Hematopoietic multipotent progenitor cell treated with erythropoietin and hydrocortisone succinate and interleukin-3 and kit ligand, for 15 days (in vitro differentiated cells): ENCODE data around the gene RDH13.
"Not testable (repeated sequence)": the region's sequence is repeated elsewhere in the genome, so short reads cannot be mapped to it uniquely, and the experiment has no call there.

Experiments
- DNase-seq: peaks from one replicate; pipeline ENCODE4 v3.0.0-alpha.2; 2015; ENCODE audit warnings: low spot score

Gene RDH13

GRCh38 chr19:55044286-55044685 lies 18.7 kb downstream of the RDH13 start:
- DNase-seq = no peak

- DNase-seq = no peak
Measured at GRCh38 chr19:55042688-55043087, 20.3 kb downstream of the RDH13 start.

GRCh38 chr19:55042344-55042678 lies 20.6 kb downstream of the RDH13 start:
- DNase-seq = no peak

- DNase-seq = no peak
Measured at GRCh38 chr19:55041627-55042343, 21.2 kb downstream of the RDH13 start.

GRCh38 chr19:55041244-55041626 lies 21.7 kb downstream of the RDH13 start:
- no peak for DNase-seq

- DNase-seq = not testable (repeated sequence)
Measured at GRCh38 chr19:55040654-55041053, 22.3 kb downstream of the RDH13 start.

- not testable (repeated sequence) for DNase-seq
Measured at GRCh38 chr19:55037603-55038002, 25.3 kb downstream of the RDH13 start.

DNA sequence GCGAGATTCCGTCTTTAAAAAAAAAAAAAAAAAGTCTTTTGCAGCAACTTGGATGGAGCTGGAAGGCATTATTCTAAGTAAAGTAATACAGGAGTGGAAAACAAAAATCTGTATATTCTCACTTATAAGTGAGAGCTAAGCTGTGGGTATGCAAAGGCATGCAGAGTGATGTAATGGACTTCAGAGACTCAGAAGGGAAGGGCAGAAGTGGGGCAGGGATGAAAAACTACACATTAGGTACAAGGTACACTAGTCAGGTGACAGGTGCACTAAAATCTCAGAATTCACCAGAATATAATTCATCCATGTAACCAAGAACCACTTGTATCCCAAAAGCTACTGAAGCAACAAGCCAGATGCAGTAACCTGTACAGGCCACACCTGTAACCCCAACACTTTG lies 26.9 kb downstream of the RDH13 start:
- DNase-seq = no peak

- DNase-seq = no peak
Measured at GRCh38 chr19:55034751-55035150, 28.2 kb downstream of the RDH13 start.

DNA sequence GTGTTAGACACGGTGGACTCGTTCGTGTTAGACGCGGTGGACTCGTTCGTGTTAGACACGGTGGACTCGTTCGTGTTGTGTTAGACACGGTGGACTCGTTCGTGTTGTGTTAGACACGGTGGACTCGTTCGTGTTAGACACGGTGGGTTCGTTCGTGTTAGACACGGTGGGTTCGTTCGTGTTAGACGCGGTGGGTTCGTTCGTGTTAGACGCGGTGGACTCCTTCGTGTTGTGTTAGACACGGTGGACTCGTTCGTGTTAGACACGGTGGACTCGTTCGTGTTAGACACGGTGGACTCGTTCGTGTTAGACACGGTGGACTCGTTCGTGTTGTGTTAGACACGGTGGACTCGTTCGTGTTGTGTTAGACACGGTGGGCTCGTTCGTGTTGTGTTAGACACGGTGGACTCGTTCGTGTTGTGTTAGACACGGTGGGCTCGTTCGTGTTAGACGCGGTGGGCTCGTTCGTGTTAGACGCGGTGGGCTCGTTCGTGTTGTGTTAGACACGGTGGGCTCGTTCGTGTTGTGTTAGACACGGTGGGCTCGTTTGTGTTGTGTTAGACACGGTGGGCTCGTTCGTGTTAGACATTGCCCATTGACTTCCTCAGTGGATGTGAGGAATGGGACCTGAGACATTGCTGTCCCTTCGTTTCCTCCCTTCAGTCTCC lies 29.8 kb downstream of the RDH13 start:
- not testable (repeated sequence) for DNase-seq

GRCh38 chr19:55032170-55032800 lies 30.7 kb downstream of the RDH13 start:
- DNase-seq = no peak

GRCh38 chr19:55031178-55031577 lies 31.8 kb downstream of the RDH13 start:
- DNase-seq = no peak

DNA sequence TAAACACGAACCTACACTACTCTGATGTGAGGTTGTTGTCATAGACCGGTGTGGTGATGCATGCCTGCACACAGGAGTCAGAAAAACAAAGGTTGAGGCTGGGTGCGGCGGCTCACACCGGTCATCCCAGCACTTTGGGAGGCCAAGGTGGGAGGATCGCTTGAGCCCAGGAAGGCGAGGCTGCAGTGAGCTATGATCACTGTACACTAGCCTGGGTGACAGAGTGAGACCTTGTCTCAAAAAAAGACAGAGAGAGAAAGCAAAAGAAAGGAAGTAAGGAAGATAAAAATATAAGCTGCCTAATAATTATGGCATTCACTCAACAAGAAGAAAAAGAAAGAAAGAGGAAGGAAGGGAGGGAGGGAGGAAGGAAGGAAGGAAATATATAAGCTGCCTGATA lies 34.2 kb downstream of the RDH13 start:
- DNase-seq = no peak

DNA sequence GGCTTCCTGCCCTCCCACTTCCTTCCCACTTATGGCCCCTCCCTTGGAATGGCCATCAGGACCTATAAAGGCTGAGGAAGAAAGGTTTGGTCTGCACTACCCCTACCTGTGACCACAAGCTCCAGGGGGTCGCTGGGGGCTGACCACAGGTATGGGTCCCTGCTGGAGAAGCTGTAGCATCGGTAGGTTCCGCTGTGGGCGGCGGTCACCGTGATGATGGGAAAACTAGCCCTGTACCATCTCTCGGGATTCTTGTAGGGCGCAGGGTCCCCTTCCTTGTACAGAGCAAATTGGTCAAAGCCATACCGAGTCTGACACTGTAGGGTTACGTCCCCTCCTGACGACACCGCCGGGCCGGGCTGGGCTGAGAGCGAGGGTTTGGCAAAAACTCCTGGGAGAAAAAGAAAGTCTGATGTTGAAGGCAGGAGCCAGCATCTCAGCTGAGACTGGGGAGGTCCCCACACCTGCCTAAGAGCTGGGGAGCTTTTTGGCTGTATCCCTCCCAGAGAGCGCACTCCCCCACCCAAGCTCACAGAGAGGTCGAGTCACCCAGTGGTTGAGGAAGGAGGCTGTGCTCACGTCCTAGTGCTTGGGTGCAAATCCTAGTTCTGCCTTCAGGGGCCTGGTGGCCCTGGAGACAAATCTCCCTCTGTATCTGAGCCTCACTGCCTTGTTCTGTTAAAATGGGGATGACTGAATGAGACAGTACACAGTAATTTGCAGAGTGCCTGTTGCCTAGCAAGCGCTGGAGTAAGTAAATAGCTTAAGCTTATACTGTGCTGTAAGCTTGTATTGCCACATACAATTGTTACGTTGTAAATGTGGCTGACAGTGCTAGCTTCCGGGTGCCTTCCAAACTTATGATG lies 35.2 kb downstream of the RDH13 start:
- no peak for DNase-seq

- not testable (repeated sequence) for DNase-seq
Measured at GRCh38 chr19:55027140-55027471, 35.8 kb downstream of the RDH13 start.

- DNase-seq = no peak
Measured at GRCh38 chr19:55024111-55024510, 38.8 kb downstream of the RDH13 start.

- not testable (repeated sequence) for DNase-seq
Measured at GRCh38 chr19:55020351-55020750, 42.6 kb downstream of the RDH13 start.

GRCh38 chr19:55018633-55019032 lies 44.3 kb downstream of the RDH13 start:
- DNase-seq = no peak

DNA sequence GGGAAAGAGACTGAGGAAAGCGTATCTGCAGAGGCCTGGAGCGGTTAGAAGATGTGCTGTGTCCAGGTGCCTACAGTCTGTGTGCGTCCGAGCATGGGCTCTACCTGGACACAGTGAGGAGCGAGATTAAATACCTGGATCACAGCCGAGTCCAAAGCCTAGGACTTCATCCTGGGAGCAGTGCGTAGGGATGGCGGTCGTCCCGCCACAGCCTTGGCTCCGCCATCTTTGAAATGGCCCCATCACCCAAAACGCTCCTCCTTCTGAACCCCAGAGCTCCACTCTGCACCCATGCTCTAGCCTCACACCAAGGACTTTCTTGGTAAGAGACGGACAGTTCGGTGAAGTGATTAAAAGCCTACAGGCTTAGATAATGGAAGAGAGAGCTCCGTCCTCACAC lies 44.7 kb downstream of the RDH13 start:
- no peak for DNase-seq

DNA sequence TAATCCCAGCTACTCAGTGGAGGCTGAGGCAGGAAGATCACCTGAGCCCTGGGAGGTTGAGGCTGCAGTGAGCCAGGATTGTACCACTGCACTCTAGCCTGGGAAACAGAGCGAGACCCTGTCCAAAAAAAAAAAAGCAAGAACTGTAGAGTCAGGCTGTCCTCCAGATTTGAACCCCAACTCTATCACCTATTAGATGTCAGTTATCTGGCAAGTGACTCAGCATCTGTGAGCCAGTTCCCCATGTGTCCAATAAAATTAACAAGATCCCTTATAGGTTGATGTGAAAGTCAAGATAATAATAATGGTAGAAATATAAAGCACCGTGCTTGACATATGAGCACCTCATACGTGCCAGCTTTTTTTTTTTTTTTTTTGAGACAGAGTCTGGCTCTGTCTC lies 46.9 kb downstream of the RDH13 start:
- DNase-seq = no peak

GRCh38 chr19:55015126-55015525 lies 47.8 kb downstream of the RDH13 start:
- DNase-seq = no peak

DNA sequence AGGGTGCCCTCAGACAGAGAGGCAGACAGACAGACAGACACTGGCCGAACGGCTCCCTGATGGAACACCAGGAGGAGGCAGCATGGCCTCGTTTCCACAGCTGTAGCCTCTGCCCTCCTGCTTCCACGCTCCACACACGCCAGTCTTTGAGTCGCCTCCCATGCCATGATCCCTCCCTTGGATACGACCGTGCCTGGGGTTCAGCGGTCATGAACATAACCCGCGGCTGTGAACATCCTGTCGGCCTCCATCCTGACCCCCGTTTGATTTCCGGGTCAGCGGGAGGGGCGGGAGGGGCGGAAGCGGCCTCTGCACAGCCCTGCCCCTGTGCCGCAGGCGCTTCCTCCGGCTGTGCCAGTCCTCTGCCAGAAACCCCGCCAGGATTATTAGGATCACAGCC lies 48.2 kb downstream of the RDH13 start:
- DNase-seq = no peak

GRCh38 chr19:55013596-55013995 lies 49.4 kb downstream of the RDH13 start:
- DNase-seq = no peak
